Bronchus fibroblast of lung (primary cell): ENCODE results near the gene TMEM95. TPM values are rescaled to one million over a fixed set of nuclear protein-coding genes. Genes with fewer than 3 reads are reported as not detected.

Experiments
- total RNA-seq: library from RNA; depleted of rRNA; stranded (reverse); fragments of >200 nt; gene quantifications from 2 replicates; pipeline ENCODE4 v1.2.3, GENCODE V29; 2015

The TMEM95 gene
- 0.15 TPM in 1 of 2 replicates, not detected in the other for total RNA-seq

GRCh38 chr17:7355053-7355452 is at the start of gene TMEM95:
Gene TMEM95, plus strand, starts transcription at chr17:7355156. Its CDS starts 49 bp downstream, at chr17:7355205.

GRCh38 chr17:7306911-7307685 is 47.9 kb upstream of the TMEM95 start, which contains the start of gene EIF5A:
Gene EIF5A, plus strand, starts transcription at chr17:7307628. Its CDS starts 2,008 bp downstream, at chr17:7309636.

GRCh38 chr17:7314719-7315569 is 40.0 kb upstream of the TMEM95 start, which contains the start of gene GPS2:
Gene GPS2, minus strand, starts transcription at chr17:7315360. Its CDS starts 308 bp downstream, at chr17:7315052.

GRCh38 chr17:7328840-7329373 is 26.0 kb upstream of the TMEM95 start, which contains the start of gene NEURL4:
Gene NEURL4, minus strand, starts transcription at chr17:7329335. Its CDS starts 23 bp downstream, at chr17:7329312.

GRCh38 chr17:7336240-7337175 is 18.4 kb upstream of the TMEM95 start, which contains the start of gene ACAP1:
Gene ACAP1, plus strand, starts transcription at chr17:7336529. Its CDS starts 206 bp downstream, at chr17:7336735.

GRCh38 chr17:7351665-7352502 is 3.1 kb upstream of the TMEM95 start, which contains the start of gene KCTD11:
Gene KCTD11, plus strand, starts transcription at chr17:7352162.

GRCh38 chr17:7380855-7381683 is 26.1 kb downstream of the TMEM95 start, which contains the start of gene TNK1:
Gene TNK1, plus strand, starts transcription at chr17:7381089. Its CDS starts 1,838 bp downstream, at chr17:7382927.

GRCh38 chr17:7394452-7395191 is 39.7 kb downstream of the TMEM95 start, which contains the start of gene PLSCR3:
Gene PLSCR3, minus strand, starts transcription at chr17:7394525. Its CDS starts 415 bp downstream, at chr17:7394110.

GRCh38 chr17:7403977-7404736 is 49.2 kb downstream of the TMEM95 start, which contains the start of gene TMEM256:
Gene TMEM256, minus strand, starts transcription at chr17:7404097. Its CDS starts 13 bp downstream, at chr17:7404084.

Other genes with a start within 250 kb of the TMEM95 start
- gene ASGR2, start 240.3 kb upstream of the TMEM95 start, total RNA-seq = not detected in 2 replicates
- gene ASGR1, start 175.8 kb upstream of the TMEM95 start, total RNA-seq = 0.34 and 1.2 TPM in 2 replicates
- 7.9 and 8.9 TPM in 2 replicates for gene DLG4, start 135.3 kb upstream of the TMEM95 start, total RNA-seq
- gene ACADVL, start 135.2 kb upstream of the TMEM95 start, total RNA-seq = 179 and 194 TPM in 2 replicates
- 57.5 and 65.3 TPM in 2 replicates for gene DVL2, start 120.6 kb upstream of the TMEM95 start, total RNA-seq
- 41.5 and 42.4 TPM in 2 replicates for gene PHF23, start 115.7 kb upstream of the TMEM95 start, total RNA-seq
- gene GABARAP, start 112.7 kb upstream of the TMEM95 start, total RNA-seq = 213 and 286 TPM in 2 replicates
- 58.0 and 67.5 TPM in 2 replicates for gene CTDNEP1, start 103.4 kb upstream of the TMEM95 start, total RNA-seq
- 37.8 and 40.9 TPM in 2 replicates for gene ELP5, start 102.9 kb upstream of the TMEM95 start, total RNA-seq
- gene CLDN7, start 92.7 kb upstream of the TMEM95 start, total RNA-seq = 11.3 and 13.1 TPM in 2 replicates
- gene SLC2A4, start 73.4 kb upstream of the TMEM95 start, total RNA-seq = 0.15 and 1.0 TPM in 2 replicates
- 0.34 TPM in 1 of 2 replicates, not detected in the other for gene YBX2, start 60.5 kb upstream of the TMEM95 start, total RNA-seq
- 783 and 934 TPM in 2 replicates for gene EIF5A, start 47.5 kb upstream of the TMEM95 start, total RNA-seq
- 70.6 and 96.3 TPM in 2 replicates for gene GPS2, start 39.8 kb upstream of the TMEM95 start, total RNA-seq
- gene NEURL4, start 25.8 kb upstream of the TMEM95 start, total RNA-seq = 9.9 and 12.2 TPM in 2 replicates
- gene ACAP1, start 18.6 kb upstream of the TMEM95 start, total RNA-seq = 0.50 and 1.2 TPM in 2 replicates
- gene KCTD11, start 3.0 kb upstream of the TMEM95 start, total RNA-seq = 7.6 and 7.9 TPM in 2 replicates
- gene TNK1, start 25.9 kb downstream of the TMEM95 start, total RNA-seq = under 0.01 TPM in 1 of 2 replicates, not detected in the other
- gene PLSCR3, start 39.4 kb downstream of the TMEM95 start, total RNA-seq = 43.9 and 45.8 TPM in 2 replicates
- 213 and 214 TPM in 2 replicates for gene TMEM256, start 48.9 kb downstream of the TMEM95 start, total RNA-seq
- 9.1 and 10.3 TPM in 2 replicates for gene NLGN2, start 52.7 kb downstream of the TMEM95 start, total RNA-seq
- gene SPEM1, start 65.2 kb downstream of the TMEM95 start, total RNA-seq = not detected in 2 replicates
- gene SPEM2, start 70.5 kb downstream of the TMEM95 start, total RNA-seq = not detected in 2 replicates
- not detected in 2 replicates for gene SPEM3, start 73.7 kb downstream of the TMEM95 start, total RNA-seq
- 2.2 and 3.5 TPM in 2 replicates for gene TMEM102, start 80.3 kb downstream of the TMEM95 start, total RNA-seq
- 0.30 TPM in 1 of 2 replicates, not detected in the other for gene FGF11, start 84.4 kb downstream of the TMEM95 start, total RNA-seq
- gene CHRNB1, start 89.9 kb downstream of the TMEM95 start, total RNA-seq = 2.0 and 3.6 TPM in 2 replicates
- gene ZBTB4, start 124.5 kb downstream of the TMEM95 start, total RNA-seq = 15.3 and 16.6 TPM in 2 replicates
- not detected in 2 replicates for gene SLC35G6, start 126.3 kb downstream of the TMEM95 start, total RNA-seq
- 21.5 and 22.1 TPM in 2 replicates for gene POLR2A, start 129.2 kb downstream of the TMEM95 start, total RNA-seq
- gene TNFSF12, start 193.9 kb downstream of the TMEM95 start, total RNA-seq = 21.4 and 23.6 TPM in 2 replicates
- 1.2 TPM in 2 replicates for gene TNFSF13, start 203.6 kb downstream of the TMEM95 start, total RNA-seq
- gene SENP3, start 206.8 kb downstream of the TMEM95 start, total RNA-seq = 70.2 and 87.8 TPM in 2 replicates
- 27.7 and 27.8 TPM in 2 replicates for gene CD68, start 224.5 kb downstream of the TMEM95 start, total RNA-seq
- gene MPDU1, start 228.7 kb downstream of the TMEM95 start, total RNA-seq = 243 and 251 TPM in 2 replicates
- gene SOX15, start 234.9 kb downstream of the TMEM95 start, total RNA-seq = 2.4 and 2.7 TPM in 2 replicates